EH (cell line): ENCODE data around the gene TMEM242.
A peak's percentile ranks its signal among the peaks of the same experiment; 100 is the strongest.

Source experiments
- DNase-seq: peaks from one replicate; pipeline ENCODE4 v3.0.0-alpha.2; 2015; ENCODE audit warnings: low read depth

TMEM242 gene

GRCh38 chr6:157270916-157271315, 52.4 kb downstream of the TMEM242 start:
- DNase-seq = no peak

GRCh38 chr6:157270308-157270707, 53.0 kb downstream of the TMEM242 start:
- no peak for DNase-seq

GRCh38 chr6:157269261-157269794, 54.0 kb downstream of the TMEM242 start:
- peak; percentile 53 for DNase-seq

- DNase-seq = no peak
These were observed 54.5 kb downstream of the TMEM242 start for GRCh38 chr6:157268835-157269234.

GRCh38 chr6:157268396-157268795, 54.9 kb downstream of the TMEM242 start:
- DNase-seq = no peak

- no peak for DNase-seq
These were observed 55.7 kb downstream of the TMEM242 start for GRCh38 chr6:157267654-157268053.

- no peak for DNase-seq
These were observed 56.2 kb downstream of the TMEM242 start for GRCh38 chr6:157267109-157267611.

- no peak for DNase-seq
These were observed 56.8 kb downstream of the TMEM242 start for GRCh38 chr6:157266274-157267101.

- DNase-seq = no peak
These were observed 57.7 kb downstream of the TMEM242 start for GRCh38 chr6:157265635-157266034.

- no peak for DNase-seq
These were observed 58.1 kb downstream of the TMEM242 start for GRCh38 chr6:157265186-157265585.

GRCh38 chr6:157264701-157265100, 58.6 kb downstream of the TMEM242 start:
- no peak for DNase-seq

- no peak for DNase-seq
These were observed 59.4 kb downstream of the TMEM242 start for GRCh38 chr6:157263881-157264397.

GRCh38 chr6:157263146-157263545, 60.2 kb downstream of the TMEM242 start:
- no peak for DNase-seq

- DNase-seq = no peak
These were observed 61.7 kb downstream of the TMEM242 start for GRCh38 chr6:157261606-157262005.

GRCh38 chr6:157260735-157261410, 62.4 kb downstream of the TMEM242 start:
- no peak for DNase-seq

GRCh38 chr6:157259443-157259842, 63.9 kb downstream of the TMEM242 start:
- no peak for DNase-seq

GRCh38 chr6:157258878-157259277, 64.4 kb downstream of the TMEM242 start:
- no peak for DNase-seq

GRCh38 chr6:157255079-157255478, 68.2 kb downstream of the TMEM242 start:
- DNase-seq = no peak

GRCh38 chr6:157254538-157254937, 68.8 kb downstream of the TMEM242 start:
- DNase-seq = no peak

GRCh38 chr6:157253699-157254098, 69.6 kb downstream of the TMEM242 start:
- DNase-seq = no peak

- no peak for DNase-seq
These were observed 70.3 kb downstream of the TMEM242 start for GRCh38 chr6:157253017-157253416.

GRCh38 chr6:157251586-157252247, 71.6 kb downstream of the TMEM242 start:
- no peak for DNase-seq
